SK-N-SH (cell line): ENCODE measurements around the gene CNRIP1. TPM values are rescaled to one million over a fixed set of nuclear protein-coding genes. Genes with fewer than 3 reads are reported as not detected.

Source experiments
- CTCF ChIA-PET: fragments of 300-600, 350-600 bp; formaldehyde crosslinking; extraction: SDS; loops from one replicate; lab custom pipeline; 2021; lab: Yijun Ruan, JAX
- POLR2A ChIA-PET: fragments of 350-600 bp; sonication (Branson Sonifier 250); formaldehyde crosslinking; extraction: SDS; loops from one replicate; lab custom pipeline; 2020; ENCODE audit warnings: antibody characterized with exemption, inconsistent platforms; lab: Yijun Ruan, JAX
- DNase-seq: peaks from one replicate; pipeline ENCODE4 v3.0.0; 2012
- H2AFZ ChIP-seq: fragments of 200-600 bp; sonication (generic); 2 replicates; pipeline ENCODE4 v1.8.1; 2016; ENCODE audit warnings: antibody characterized with exemption, mild to moderate bottlenecking, low read depth
- H3F3A ChIP-seq: fragments of 200-600 bp; sonication (generic); replicated peaks from 2 replicates; pipeline ENCODE3; 2016; ENCODE audit warnings: antibody characterized with exemption, mild to moderate bottlenecking; ENCODE audit not compliant: insufficient read depth
- H3K27ac ChIP-seq, 2 experiments: fragments of 200-500 bp in 1 of 2; fragments of 200-600 bp in 1 of 2; sonication (Bioruptor generic) in 1 of 2; sonication (generic), shearing (Covaris generic) in 1 of 2; 2 replicates each; pipeline versions ENCODE4 v1.5.1 to v1.6.1; 2014 to 2016; ENCODE audit warnings: low read depth in 2 of 2, inconsistent platforms in 1 of 2, low read length in 1 of 2, mild to moderate bottlenecking in 1 of 2, mixed read lengths in 1 of 2
- H3K27me3 ChIP-seq: fragments of 200-600 bp; sonication (generic), shearing (Covaris generic); 2 replicates; pipeline ENCODE4 v1.6.1; 2016; ENCODE audit warnings: mixed run types; ENCODE audit not compliant: insufficient read depth
- H3K36me3 ChIP-seq, 2 experiments: fragments of 200-500 bp in 1 of 2; fragments of 200-600 bp in 1 of 2; sonication (Bioruptor generic) in 1 of 2; sonication (generic) in 1 of 2; replicated peaks in 1 of 2; 2 replicates each; pipeline versions ENCODE3 to v1.5.1; 2014 to 2016; ENCODE audit warnings: low read length in 1 of 2, mild to moderate bottlenecking in 1 of 2; ENCODE audit not compliant: insufficient read depth in 2 of 2, control insufficient read depth in 1 of 2
- H3K4me1 ChIP-seq, 2 experiments: fragments of 200-500 bp in 1 of 2; fragments of 200-600 bp in 1 of 2; sonication (Bioruptor generic) in 1 of 2; sonication (generic), shearing (Covaris generic) in 1 of 2; 2 replicates each; pipeline versions ENCODE4 v1.5.1 to v1.6.1; 2014 to 2016; ENCODE audit warnings: low read depth in 1 of 2, low read length in 1 of 2, mixed run types in 1 of 2; ENCODE audit not compliant: insufficient read depth in 2 of 2, control insufficient read depth in 1 of 2
- H3K4me2 ChIP-seq: fragments of 200-600 bp; sonication (generic), shearing (Covaris generic); 2 replicates; pipeline ENCODE4 v1.6.1; 2017; ENCODE audit warnings: mixed run types
- H3K4me3 ChIP-seq, 2 experiments: fragments of 200-500 bp in 1 of 2; fragments of 200-600 bp in 1 of 2; sonication (Bioruptor generic) in 1 of 2; sonication (generic), shearing (Covaris generic) in 1 of 2; 2 replicates each; pipeline versions ENCODE4 v1.5.1 to v1.8.1; 2014 to 2016; ENCODE audit warnings: low read depth in 2 of 2, inconsistent platforms in 1 of 2, low read length in 1 of 2, mild to moderate bottlenecking in 1 of 2, mixed read lengths in 1 of 2, moderate library complexity in 1 of 2
- H3K79me2 ChIP-seq: fragments of 200-600 bp; sonication (generic); 2 replicates; pipeline ENCODE4 v1.8.1; 2017; ENCODE audit warnings: mild to moderate bottlenecking; ENCODE audit not compliant: insufficient read depth
- H3K9ac ChIP-seq: fragments of 200-600 bp; sonication (generic); 2 replicates; pipeline ENCODE4 v1.6.1; 2017; ENCODE audit warnings: mixed run types
- H3K9me2 ChIP-seq: fragments of 200-600 bp; sonication (generic); 2 replicates; pipeline ENCODE4 v1.6.1; 2017; ENCODE audit warnings: mixed run types
- H3K9me3 ChIP-seq: fragments of 200-600 bp; sonication (generic); 2 replicates; pipeline ENCODE4 v1.6.1; 2017; ENCODE audit warnings: mixed run types, mild to moderate bottlenecking, moderate library complexity
- H4K20me1 ChIP-seq: fragments of 200-600 bp; sonication (generic); 2 replicates; pipeline ENCODE4 v1.6.1; 2017; ENCODE audit warnings: mild to moderate bottlenecking, mixed run types; ENCODE audit not compliant: insufficient read depth
- ELF1 ChIP-seq: IDR thresholded peaks from 2 replicates; pipeline ENCODE4 v1.4.0; 2012
- EP300 ChIP-seq, 2 experiments: IDR thresholded peaks; 2 replicates each; pipeline versions ENCODE4 v1.4.0 to v1.6.1; 2012; ENCODE audit warnings: borderline replicate concordance in 1 of 2, low read depth in 1 of 2, low read length in 1 of 2
- FOSL2 ChIP-seq: IDR thresholded peaks from 2 replicates; pipeline ENCODE4 v1.4.0; 2012; ENCODE audit warnings: low read depth, mild to moderate bottlenecking, moderate library complexity, borderline replicate concordance
- FOXJ3 ChIP-seq: sonication (generic); formaldehyde crosslinking; IDR thresholded peaks from 2 replicates; pipeline ENCODE4 v1.5.1; 2020; ENCODE audit warnings: mild to moderate bottlenecking, missing genetic modification reagents
- GABPA ChIP-seq: IDR thresholded peaks from 2 replicates; pipeline ENCODE4 v1.4.0; 2012; ENCODE audit warnings: low read depth, mild to moderate bottlenecking
- GATA2 ChIP-seq: sonication (generic); formaldehyde crosslinking; IDR thresholded peaks from 2 replicates; pipeline ENCODE4 v1.5.0; 2020; ENCODE audit warnings: mild to moderate bottlenecking, missing genetic modification reagents
- JUND ChIP-seq: IDR thresholded peaks from 2 replicates; pipeline ENCODE4 v1.4.0; 2012
- MXI1 ChIP-seq: IDR thresholded peaks from 2 replicates; pipeline ENCODE4 v1.6.1; 2012; ENCODE audit warnings: mild to moderate bottlenecking, low read depth, low read length, improper control_type of control experiment
- NFIC ChIP-seq: IDR thresholded peaks from 2 replicates; pipeline ENCODE4 v1.4.0; 2012; ENCODE audit warnings: borderline replicate concordance
- NRF1 ChIP-seq: IDR thresholded peaks from 2 replicates; pipeline ENCODE4 v1.6.1; 2012; ENCODE audit warnings: low read depth, mild to moderate bottlenecking, low read length
- RCOR1 ChIP-seq: fragments of 150-350 bp; IDR thresholded peaks from 2 replicates; pipeline ENCODE4 v1.6.1; 2017; ENCODE audit warnings: antibody characterized with exemption, low read length
- RXRA ChIP-seq: IDR thresholded peaks from 2 replicates; pipeline ENCODE4 v1.4.0; 2012; ENCODE audit warnings: low read depth, mild to moderate bottlenecking, borderline replicate concordance
- SIN3A ChIP-seq: IDR thresholded peaks from 2 replicates; pipeline ENCODE4 v1.6.1; 2012; ENCODE audit warnings: low read depth, mild to moderate bottlenecking, low read length, moderate library complexity, borderline replicate concordance
- SMC3 ChIP-seq: IDR thresholded peaks from 2 replicates; pipeline ENCODE4 v1.6.1; 2012; ENCODE audit warnings: low read depth, low read length, improper control_type of control experiment
- TAF1 ChIP-seq: IDR thresholded peaks from 2 replicates; pipeline ENCODE4 v1.6.1; 2012; ENCODE audit warnings: low read depth, mild to moderate bottlenecking, low read length, moderate library complexity, borderline replicate concordance
- TCF12 ChIP-seq: IDR thresholded peaks from 2 replicates; pipeline ENCODE4 v1.4.0; 2012
- TEAD4 ChIP-seq: IDR thresholded peaks from 2 replicates; pipeline ENCODE4 v1.4.0; 2012; ENCODE audit warnings: mild to moderate bottlenecking, borderline replicate concordance; ENCODE audit not compliant: insufficient read depth
- WGBS: methylation state at CpG from one replicate; pipeline ENCODE4 v1.1.6; 2017; ENCODE audit warnings: low lambda C conversion rate; 5-methylcytosine and 5-hydroxymethylcytosine counted together
- polyA plus RNA-seq, 3 experiments: library from polyadenylated mRNA; depleted of rRNA; stranded (reverse); fragments of >200 nt; gene quantifications; 2 replicates each; pipeline ENCODE4 v1.2.3, GENCODE V29; 2012
- TF ChIP-seq, protein P1 (sequence below): fragments of 150-350 bp; IDR thresholded peaks from 2 replicates; pipeline ENCODE4 v1.6.1; 2017; ENCODE audit warnings: antibody characterized with exemption, low read length, low read depth, borderline replicate concordance
- TF ChIP-seq, protein P2 (sequence below): fragments of 200-600 bp; sonication (generic); IDR thresholded peaks from 2 replicates; pipeline ENCODE4 v1.6.1; 2017; ENCODE audit warnings: antibody characterized with exemption, mild to moderate bottlenecking, moderate library complexity
- TF ChIP-seq, protein P3 (sequence below): IDR thresholded peaks from 2 replicates; pipeline ENCODE4 v1.6.1; 2012; ENCODE audit warnings: mild to moderate bottlenecking, low read depth, low read length, moderate library complexity

The CNRIP1 gene
- polyA plus RNA-seq, 1 of the 3 experiments (the other 2 are of a cell fraction) = 55.5 TPM

DNA sequence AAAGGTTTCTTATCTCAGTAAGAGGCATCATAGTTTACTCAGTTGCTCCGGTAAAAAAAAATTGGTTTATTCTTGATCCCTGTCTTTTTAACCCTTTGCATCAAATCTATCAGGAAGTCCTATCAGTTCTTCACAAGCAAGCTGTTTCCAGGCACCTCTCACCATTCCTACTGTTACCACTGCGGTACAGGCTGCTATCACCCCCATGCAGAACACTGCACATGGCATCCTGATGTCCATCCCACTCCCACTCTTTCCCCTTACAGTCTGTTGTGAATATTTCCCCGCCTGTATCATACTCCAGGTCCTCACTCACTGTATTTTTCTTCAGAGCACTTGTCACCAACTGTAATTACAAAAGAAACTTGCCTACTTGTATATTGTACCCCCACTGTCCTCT, 5.3 kb upstream of the CNRIP1 start:
- WGBS = 68% methylated on average over 3 of the region's 3 CpGs
- POLR2A ChIA-PET = no interaction called here
- CTCF ChIA-PET = interaction anchor here (0.8 to 1.6 kb wide), 2 partner anchors 117 to 138 kb away, joined by 3 to 5 read pairs; no protein-coding TSS in a partner anchor

More for the DNA sequence above, 5.3 kb upstream of the CNRIP1 start:
- Histone ChIP-seq H3K36me3 (no peaks in the 10 kb centered on the region), H3K9ac (no peak overlapping the region), H3K27ac (no peak overlapping the region), H3K27me3 (no peaks in the 10 kb centered on the region), H4K20me1 (no peaks in the 10 kb centered on the region), H3K4me1 (peaks cover 0 to 4% of the 10 kb centered on the region in 2 experiments; a peak in 1 of 4 replicates), H3K4me3 (no peak overlapping the region), H2AFZ (no peak overlapping the region)
- DNase-seq = no peak
- TF ChIP-seq SIN3A (no peak), NFIC (no peak), ELF1 (no peak), MXI1 (no peak), FOXJ3 (no peak), TEAD4 (no peak), EP300 (IDR thresholded peaks at IDR 0.05; ENCODE audit: borderline replicate concordance in 1 of 2, low read depth in 1 of 2, low read length in 1 of 2) (no peak), GABPA (no peak), RXRA (no peak), JUND (no peak), FOSL2 (no peak), SMC3 (no peak), GATA2 (CRISPR knock-in tag) (no peak), TAF1 (no peak), RCOR1 (no peak), NRF1 (no peak), TCF12 (no peak)
- TF ChIP-seq, protein P1, sequence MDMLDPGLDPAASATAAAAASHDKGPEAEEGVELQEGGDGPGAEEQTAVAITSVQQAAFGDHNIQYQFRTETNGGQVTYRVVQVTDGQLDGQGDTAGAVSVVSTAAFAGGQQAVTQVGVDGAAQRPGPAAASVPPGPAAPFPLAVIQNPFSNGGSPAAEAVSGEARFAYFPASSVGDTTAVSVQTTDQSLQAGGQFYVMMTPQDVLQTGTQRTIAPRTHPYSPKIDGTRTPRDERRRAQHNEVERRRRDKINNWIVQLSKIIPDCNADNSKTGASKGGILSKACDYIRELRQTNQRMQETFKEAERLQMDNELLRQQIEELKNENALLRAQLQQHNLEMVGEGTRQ = no peak
- TF ChIP-seq, protein P2, sequence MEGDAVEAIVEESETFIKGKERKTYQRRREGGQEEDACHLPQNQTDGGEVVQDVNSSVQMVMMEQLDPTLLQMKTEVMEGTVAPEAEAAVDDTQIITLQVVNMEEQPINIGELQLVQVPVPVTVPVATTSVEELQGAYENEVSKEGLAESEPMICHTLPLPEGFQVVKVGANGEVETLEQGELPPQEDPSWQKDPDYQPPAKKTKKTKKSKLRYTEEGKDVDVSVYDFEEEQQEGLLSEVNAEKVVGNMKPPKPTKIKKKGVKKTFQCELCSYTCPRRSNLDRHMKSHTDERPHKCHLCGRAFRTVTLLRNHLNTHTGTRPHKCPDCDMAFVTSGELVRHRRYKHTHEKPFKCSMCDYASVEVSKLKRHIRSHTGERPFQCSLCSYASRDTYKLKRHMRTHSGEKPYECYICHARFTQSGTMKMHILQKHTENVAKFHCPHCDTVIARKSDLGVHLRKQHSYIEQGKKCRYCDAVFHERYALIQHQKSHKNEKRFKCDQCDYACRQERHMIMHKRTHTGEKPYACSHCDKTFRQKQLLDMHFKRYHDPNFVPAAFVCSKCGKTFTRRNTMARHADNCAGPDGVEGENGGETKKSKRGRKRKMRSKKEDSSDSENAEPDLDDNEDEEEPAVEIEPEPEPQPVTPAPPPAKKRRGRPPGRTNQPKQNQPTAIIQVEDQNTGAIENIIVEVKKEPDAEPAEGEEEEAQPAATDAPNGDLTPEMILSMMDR = no peak
- TF ChIP-seq, protein P3, sequence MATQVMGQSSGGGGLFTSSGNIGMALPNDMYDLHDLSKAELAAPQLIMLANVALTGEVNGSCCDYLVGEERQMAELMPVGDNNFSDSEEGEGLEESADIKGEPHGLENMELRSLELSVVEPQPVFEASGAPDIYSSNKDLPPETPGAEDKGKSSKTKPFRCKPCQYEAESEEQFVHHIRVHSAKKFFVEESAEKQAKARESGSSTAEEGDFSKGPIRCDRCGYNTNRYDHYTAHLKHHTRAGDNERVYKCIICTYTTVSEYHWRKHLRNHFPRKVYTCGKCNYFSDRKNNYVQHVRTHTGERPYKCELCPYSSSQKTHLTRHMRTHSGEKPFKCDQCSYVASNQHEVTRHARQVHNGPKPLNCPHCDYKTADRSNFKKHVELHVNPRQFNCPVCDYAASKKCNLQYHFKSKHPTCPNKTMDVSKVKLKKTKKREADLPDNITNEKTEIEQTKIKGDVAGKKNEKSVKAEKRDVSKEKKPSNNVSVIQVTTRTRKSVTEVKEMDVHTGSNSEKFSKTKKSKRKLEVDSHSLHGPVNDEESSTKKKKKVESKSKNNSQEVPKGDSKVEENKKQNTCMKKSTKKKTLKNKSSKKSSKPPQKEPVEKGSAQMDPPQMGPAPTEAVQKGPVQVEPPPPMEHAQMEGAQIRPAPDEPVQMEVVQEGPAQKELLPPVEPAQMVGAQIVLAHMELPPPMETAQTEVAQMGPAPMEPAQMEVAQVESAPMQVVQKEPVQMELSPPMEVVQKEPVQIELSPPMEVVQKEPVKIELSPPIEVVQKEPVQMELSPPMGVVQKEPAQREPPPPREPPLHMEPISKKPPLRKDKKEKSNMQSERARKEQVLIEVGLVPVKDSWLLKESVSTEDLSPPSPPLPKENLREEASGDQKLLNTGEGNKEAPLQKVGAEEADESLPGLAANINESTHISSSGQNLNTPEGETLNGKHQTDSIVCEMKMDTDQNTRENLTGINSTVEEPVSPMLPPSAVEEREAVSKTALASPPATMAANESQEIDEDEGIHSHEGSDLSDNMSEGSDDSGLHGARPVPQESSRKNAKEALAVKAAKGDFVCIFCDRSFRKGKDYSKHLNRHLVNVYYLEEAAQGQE = no peak
- TF ChIP-seq, all 33 proteins: peak for 0
- H3K9me2 ChIP-seq = no peaks in the 10 kb centered on the region
- H3F3A ChIP-seq = peaks cover 4% of the 10 kb centered on the region
- no peaks in the 10 kb centered on the region for H3K9me3 ChIP-seq
- H3K4me2 ChIP-seq = no peak overlapping the region
- peaks cover 3% of the 10 kb centered on the region for H3K79me2 ChIP-seq
